Hematopoietic multipotent progenitor cell treated with erythropoietin and hydrocortisone succinate and interleukin-3 and kit ligand, for 17 days (in vitro differentiated cells): ENCODE results near the gene PLEKHF1.
"Not testable (repeated sequence)": the region's sequence is repeated elsewhere in the genome, so short reads cannot be mapped to it uniquely, and the experiment has no call there.

Experiments used
- DNase-seq: peaks from one replicate; pipeline ENCODE4 v3.0.0-alpha.2; 2015; ENCODE audit warnings: low spot score

The PLEKHF1 gene

DNA sequence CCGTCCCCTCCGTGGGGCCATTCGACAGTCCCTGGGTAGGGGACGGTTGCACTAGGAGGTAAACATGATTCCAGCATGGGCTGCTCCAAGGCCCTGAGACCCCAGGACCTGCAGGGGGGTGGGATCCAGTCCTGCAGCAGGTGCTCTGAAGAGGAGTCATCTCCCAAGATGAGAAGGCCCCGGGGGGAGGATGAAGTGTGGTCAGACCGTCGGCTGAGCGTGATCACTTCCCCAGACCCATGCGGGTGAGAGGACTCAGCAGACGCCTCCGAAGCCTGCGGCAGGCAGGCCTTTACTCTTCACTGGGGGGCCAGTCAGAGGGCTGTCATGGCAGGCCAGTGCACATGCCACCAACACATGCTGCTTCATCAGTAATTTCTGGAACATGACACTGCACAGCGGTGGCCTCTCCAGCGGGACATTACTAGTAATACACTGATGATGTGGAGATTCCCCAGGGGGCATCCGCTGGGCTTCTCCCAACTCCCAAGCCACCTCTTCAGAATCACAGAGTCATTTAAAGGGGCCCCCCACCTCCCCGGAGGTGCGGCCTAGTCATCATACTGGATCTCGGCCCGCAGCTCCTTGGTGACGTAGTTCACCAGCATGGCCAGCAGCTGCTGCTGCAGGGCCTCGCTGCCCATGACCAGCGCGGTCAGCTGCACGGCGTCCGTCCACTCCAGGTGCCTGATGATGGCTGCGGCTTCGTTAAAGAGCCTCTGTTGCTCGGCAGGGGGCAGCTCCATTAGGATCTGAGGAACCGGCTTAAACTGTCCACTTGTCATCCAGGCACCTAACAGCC, 37.1 kb downstream of the PLEKHF1 start:
- DNase-seq = no peak

GRCh38 chr19:29702963-29703320, 37.7 kb downstream of the PLEKHF1 start:
- DNase-seq = no peak

GRCh38 chr19:29704562-29705558, 39.6 kb downstream of the PLEKHF1 start:
- DNase-seq = no peak

GRCh38 chr19:29705706-29706105, 40.4 kb downstream of the PLEKHF1 start:
- DNase-seq = no peak

- no peak for DNase-seq
These were observed 41.4 kb downstream of the PLEKHF1 start for GRCh38 chr19:29706635-29707034.

DNA sequence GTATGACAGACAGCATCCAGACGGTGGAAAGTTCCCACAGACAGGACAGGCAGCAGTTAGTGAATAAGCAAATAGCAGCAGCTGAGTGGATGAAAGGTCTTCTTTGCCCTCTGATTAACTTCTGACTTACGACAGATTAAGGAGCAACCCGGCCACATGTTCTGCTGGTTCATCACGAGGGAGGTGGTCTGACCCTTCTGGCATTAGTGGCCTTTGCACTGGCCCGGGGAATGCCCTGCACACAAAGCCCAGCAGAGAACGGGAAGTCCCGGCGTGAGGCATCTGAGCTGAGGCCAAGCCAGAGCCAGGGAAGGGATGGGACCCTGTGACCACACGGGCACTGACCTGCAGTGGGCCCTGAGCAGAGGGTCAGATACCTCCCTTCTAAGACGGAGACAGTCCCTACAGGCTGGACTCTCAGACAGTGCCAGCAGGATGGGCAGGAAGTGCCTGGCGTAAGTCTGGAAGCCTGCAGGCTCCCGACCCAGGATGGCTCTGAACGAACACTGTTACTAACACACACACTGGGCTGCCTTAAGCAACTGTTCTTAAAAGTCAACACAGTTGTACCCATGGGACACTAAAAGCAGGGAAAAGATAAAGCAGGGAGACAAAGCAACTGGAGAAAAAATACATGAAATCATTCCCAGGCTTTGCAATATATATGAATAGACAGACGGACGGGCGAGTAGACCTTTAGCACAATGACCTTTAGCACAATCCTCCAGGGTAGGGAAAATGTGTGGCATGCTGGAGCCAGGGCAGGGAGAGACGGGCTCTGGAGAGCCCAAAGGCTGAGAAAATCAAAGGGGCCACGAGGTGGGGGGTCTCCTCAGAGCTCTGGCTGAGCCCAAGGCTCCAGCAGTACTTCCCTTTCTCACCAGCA, 43.5 kb downstream of the PLEKHF1 start:
- no peak for DNase-seq

DNA sequence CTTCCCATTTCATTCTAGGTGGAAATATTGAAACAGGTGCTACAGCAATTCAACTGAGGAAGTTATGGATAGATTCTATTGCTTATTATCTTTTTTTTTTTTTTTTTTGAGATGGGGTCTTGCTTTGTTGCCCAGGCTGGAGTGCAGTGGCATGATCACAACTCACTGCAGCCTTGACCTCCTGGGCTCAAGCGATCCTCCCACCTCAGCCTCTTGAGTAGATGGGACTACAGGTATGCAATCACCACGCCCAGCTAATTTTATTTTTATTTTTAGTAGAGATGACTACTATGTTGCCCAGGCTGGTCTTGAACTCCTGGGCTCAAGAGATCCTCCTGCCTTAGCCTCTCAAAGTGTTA, 44.2 kb downstream of the PLEKHF1 start:
- not testable (repeated sequence) for DNase-seq

DNA sequence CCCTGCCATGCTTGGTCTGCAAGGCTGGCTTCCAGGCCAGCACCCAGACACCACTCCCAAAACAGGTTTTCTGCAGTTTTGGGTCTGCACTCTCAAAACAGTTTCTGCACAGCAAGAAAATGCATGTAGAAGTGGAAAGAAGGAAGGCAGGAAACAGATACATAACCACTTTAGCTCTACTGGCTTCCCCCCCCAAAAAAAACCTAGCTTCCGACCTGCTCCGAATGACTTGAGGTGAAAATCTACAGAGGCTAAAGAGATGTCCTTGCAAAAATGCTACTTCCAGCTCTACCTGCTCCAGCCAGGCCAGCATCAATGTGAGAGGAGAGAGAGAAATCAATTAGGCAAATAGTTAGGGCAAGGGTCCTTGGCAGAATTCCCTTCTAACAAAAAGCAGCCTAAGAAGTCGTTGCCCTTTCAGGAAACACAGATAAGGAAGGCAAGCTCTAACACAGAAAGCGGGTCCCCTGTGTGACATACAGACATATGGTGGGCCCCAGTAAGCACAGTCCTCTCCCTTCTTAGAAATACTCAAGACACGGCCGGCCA, 46.4 kb downstream of the PLEKHF1 start:
- DNase-seq = no peak

DNA sequence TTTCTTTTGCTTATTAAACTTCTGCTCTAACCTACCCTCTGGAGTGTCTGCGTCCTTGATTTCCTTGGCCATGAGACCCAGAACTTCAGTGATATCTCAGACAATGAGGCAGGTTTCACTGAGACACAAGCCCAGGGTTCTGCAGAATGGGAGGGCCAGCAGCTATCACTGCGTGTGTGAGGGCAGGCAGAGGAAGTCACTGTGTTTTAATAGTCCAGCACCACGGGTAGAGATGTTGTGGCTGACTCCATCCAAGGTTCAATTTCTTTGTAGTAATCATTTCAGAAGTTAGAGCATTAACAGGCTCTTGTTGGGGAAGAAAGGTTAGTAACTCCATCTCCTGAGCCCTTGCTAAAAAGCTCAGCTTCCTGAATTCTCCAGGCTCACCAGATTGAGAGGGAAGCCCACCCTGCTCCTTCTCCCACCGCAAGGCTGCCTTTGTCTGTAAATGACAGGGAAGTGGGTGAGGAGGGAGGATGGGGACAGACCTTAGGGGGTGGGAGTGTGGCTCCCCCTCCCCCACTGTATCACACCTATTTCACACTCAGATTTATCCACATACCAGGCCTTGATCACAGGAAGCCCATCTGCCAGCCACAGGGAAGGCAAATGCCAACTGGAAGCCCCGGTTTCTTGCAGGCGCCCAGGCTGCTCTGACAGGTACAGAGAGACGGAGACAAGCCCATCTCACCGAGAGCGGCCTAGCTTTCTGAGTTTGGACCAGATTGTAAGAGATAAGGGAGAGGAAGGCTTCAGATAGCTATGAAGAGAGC, 47.7 kb downstream of the PLEKHF1 start:
- no peak for DNase-seq

GRCh38 chr19:29714371-29714952, 49.2 kb downstream of the PLEKHF1 start:
- no peak for DNase-seq

DNA sequence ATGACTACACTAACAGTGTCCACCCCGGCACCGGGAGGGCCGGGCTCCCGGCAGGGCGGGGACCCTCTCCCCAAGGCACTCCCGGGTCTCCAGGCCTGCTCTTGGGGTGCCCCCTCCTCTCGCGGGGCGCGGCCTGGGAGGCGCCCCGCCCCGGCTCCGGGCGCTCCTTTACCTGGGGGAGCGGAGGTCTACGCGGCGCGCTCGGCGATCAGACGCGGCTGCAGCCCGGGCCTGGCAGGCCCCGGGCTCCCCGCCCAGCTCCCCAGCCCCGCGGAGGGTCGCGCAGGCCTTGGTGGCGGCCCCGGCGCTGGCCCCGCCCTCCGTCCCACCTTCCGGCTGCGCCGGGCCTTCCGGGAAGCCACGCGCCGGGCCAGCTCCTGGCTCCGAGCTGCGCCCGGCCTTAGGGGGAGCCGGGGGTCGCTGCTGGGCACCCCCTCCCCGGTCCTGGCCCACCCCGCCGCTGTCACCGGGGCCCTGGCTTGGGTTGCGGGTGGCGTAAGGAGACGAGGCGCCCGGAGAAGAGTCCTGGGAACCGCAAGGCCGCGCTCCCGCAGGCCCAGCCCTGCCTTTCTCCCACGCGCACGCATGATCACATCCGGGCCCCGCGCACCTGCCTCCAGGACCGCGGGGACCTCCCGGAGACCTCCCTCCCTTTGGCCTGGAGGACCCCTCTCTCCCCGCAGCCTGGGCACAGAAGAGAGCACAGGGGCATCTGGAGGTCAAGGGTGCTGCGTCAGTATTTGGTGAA, 49.9 kb downstream of the PLEKHF1 start, which contains the start of gene C19orf12:
Gene C19orf12, minus strand, starts transcription at position 309 of the 748 bp plus-strand sequence. CDS start 6,848 bp downstream, outside the sequence.
- peak; percentile 21 for DNase-seq

DNA sequence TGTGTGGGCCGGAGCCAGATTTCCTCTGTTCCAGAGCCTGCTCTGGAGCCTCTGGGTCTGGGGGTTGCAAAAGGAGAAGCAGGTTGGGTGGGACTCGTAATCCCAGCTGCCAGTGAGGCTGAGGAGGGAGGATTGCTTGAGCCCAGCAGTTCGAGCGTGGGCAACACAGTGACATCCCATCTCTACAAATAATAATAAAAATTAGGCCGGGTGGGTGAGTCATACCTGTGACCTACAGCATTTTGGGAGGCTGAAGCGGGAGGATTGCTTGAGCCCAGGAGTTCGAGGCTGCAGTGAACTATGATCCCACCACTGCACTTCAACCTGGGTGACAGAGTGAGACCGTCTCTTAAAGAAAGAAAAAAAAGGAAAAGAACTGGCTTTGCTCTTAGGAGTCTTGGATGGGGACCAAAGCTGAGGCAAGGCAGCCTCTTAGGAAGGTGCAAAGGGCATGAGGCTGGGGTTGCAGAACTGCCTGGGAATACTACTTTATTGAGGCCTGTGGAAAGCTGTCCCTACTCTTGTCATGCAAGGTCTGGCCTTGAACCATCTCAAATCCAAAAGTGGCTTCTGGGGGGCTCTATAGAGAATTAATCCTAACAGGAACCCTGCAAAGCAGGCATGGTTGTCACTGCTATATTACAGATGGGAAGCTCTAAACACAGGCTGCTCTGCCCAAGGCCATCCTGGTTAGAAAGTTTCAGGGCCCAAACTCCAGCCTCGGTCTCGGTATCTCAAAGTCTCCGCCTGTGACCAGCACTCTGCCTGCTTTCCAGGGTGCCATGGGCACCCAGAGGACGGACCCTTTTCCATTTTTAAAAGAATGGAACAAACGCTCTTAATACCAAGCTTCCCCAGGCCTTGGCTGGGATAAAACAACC, 50.7 kb downstream of the PLEKHF1 start:
- DNase-seq = no peak

DNA sequence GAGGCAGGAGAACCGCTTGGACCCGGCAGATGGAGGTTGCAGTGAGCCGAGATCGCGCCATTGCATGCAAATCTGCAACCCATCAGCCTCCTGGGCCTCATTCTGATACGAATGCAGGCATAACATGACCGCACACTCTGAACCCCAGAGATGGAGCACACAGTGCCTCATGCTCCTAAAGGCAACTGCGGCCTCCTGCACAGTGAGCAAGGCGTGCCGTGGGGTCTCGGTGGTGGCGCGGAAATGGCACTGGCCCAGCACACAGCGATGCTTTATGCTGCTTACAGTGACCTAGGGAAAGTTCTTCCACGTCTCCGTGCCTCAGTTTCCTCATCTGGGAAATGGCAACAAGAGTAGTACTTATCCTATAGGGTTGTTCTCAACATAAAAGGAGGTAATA, 51.8 kb downstream of the PLEKHF1 start:
- no peak for DNase-seq

GRCh38 chr19:29724102-29724641, 58.9 kb downstream of the PLEKHF1 start:
- DNase-seq = no peak

- no peak for DNase-seq
These were observed 59.5 kb downstream of the PLEKHF1 start for GRCh38 chr19:29724746-29725145.
